Measurements from ENCODE around the gene EPN2. TPM values are rescaled to one million over a fixed set of nuclear protein-coding genes. Genes with fewer than 3 reads are reported as not detected.

The EPN2 gene
- total RNA-seq, 1 experiment from 2014 or later, result 20.8 TPM

DNA sequence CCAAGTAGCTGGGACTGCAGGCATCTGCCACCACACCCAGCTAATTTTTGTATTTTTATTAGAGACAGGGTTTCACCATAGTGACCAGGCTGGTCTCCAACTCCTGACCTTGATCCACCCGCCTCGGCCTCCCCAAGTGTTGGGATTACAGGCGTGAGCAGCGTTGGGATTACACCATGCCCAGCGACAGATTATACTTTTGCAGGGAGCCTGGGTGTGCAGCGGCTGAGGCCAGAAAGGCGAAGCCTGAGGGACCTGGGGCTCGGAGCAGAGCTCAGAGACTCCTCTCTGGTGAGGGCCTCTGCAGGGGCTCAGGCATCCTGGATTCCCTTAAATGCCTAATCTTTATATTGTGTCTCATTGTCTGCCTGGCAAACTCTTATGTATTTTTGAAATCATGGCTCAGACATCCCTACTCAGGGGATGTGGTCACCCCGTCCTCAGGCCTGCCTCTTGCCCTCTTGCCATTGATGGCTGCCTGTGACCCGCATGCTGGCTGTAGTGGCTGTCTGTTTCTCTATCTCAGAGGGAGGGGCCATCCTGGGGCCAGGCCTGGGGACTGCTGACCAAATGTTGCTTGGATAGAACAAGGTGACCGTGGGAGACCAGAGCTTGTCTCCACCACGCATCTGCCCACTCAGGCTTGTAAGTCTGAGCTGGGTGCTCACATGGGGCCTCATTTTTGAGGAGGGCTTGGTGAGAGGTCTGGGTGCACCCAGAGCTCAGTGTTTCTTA lies 82.8 kb downstream of the EPN2 start:
- in situ Hi-C loops (cut with HindIII; ENCODE audit: low sequenced_read_pairs), result no loop called here
- no peak for DNase-seq (ENCODE audit: low spot score)

- in situ Hi-C loops (cut with HindIII; ENCODE audit: low sequenced_read_pairs), result no loop called here
- DNase-seq (ENCODE audit: low spot score), result no peak
These were observed 83.7 kb downstream of the EPN2 start for GRCh38 chr17:19320876-19321275.

DNA sequence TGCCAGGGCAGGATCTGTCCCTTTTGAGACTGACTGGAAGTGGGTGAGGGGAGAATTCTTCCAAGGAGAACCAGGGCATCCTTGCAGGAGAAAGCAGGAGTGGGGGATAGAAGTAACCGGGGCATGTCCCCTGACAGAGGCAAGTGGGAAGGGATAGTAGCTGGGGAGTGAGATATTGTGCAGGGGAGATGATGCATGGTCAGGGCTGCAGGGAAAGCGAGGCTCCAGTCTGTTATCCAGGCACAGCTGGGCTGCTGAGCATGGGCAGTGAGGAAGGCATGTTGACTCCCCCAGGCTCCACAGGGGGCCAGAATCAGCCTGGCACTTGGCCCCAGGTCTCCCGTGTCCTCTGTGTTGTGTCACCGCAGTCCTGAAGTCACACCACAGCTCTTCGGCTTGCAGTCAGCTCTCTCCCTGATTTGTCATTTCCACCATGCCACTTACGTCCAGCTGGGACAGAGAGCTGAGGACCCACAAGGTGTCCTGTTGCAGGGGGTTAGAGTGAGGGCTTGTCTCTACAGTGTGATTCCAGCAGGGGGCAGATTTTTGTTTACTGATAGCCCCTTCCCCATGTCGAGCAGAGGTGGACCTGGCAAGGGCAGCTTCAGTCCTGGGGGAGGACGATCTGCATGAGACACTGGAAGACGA lies 84.4 kb downstream of the EPN2 start:
- no peak for DNase-seq (ENCODE audit: low spot score)
- in situ Hi-C loops (cut with HindIII; ENCODE audit: low sequenced_read_pairs), result no loop called here

DNA sequence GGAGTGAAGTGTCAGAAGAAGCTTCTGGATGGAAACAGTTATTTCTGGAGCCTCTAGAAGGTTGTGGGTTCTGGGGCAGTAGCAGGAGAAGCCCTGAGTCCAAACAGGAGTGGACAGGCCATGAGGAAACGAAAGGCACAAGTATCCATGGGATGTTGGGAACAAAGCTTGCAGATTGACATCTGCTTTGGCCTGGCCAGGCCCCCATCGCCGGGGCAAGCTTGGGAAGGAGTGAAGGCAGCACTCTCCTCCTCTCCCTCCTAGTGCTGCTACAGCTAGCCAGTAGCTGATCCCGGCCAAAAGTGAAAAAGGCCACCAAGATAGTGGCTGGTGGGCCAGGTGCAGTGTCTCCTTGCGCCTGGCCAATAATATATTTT lies 85.0 kb downstream of the EPN2 start:
- in situ Hi-C loops (cut with HindIII; ENCODE audit: low sequenced_read_pairs), result no loop called here
- no peak for DNase-seq (ENCODE audit: low spot score)

DNA sequence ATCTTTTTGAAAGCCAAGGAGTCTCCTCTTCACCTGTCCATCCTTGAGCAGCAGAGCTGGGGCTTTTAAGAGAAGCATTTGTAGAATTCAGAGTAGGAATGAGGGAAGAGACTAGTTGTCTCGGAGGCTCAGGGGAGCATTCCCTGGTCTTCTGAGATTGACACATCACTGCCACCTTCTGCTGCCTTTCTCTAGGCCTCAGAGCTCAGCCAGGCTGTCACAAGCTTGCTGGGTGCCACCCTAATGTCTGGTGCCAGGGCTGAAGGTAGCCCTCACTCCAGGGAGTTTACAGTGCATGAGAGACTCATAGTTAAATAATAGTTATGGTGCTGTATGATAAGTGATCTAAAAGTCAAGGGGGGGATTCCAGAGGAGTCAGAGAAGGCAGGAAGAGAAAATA lies 85.7 kb downstream of the EPN2 start:
- in situ Hi-C loops (cut with HindIII; ENCODE audit: low sequenced_read_pairs), result no loop called here
- no peak for DNase-seq (ENCODE audit: low spot score)

- in situ Hi-C loops (cut with HindIII; ENCODE audit: low sequenced_read_pairs), result no loop called here
- no peak for DNase-seq (ENCODE audit: low spot score)
These were observed 88.4 kb downstream of the EPN2 start for GRCh38 chr17:19325542-19325941.

DNA sequence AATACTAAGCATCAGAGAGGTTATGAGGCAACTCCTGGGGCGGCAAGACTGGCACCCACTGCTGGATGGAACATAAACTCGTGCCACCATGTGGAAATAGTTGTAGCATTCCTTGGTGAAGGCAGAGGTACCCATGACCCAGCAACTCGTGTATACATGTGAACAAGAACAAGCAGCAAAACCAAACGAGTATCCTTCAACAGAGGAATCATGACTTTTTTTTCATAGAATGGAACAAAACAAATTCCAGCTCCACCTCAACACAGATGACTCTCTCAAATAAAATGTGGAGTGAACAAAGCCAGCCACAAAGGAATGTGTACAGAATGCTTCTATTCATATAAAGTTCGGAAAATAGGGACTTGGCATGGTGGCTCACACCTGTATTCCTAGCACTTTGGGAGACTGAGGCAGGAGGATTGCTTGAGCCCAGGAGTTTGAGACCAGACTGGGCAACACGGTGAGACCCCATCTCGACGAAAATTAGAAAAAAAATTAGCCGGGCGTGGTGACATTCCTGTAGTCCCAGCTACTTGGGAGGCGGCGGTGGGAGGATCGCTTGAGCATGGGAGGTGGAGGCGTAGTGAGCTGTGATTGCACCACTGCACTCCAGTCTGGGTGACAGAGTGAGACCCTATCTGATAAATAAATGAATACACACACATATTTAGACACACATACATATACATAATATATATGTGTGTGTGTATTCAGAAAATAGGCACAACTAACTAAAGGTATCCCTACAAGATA lies 90.0 kb downstream of the EPN2 start:
- DNase-seq (ENCODE audit: low spot score), result no peak
- in situ Hi-C loops (cut with HindIII; ENCODE audit: low sequenced_read_pairs), result no loop called here

GRCh38 chr17:19328441-19329061 lies 91.4 kb downstream of the EPN2 start:
- DNase-seq (ENCODE audit: low spot score), result no peak

DNA sequence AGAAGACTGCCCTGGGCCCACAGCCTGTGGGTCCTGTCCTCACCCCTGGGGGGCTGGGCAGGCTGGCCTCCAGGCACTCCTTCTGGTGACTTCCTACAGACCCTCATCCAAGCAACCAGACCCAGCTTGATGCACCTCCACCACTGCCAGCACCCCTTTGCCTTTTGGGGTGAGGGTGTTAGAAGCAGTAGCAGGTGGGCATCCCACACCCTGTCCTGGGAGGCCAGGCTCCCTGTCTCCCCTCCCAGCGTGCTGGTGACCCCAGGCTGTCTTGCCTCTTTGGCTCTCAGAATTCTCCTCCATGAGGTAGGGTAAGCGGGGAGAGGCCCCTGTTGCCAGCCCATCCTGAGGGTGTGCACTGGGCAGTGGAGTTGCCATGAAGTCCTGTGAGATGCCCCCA lies 92.0 kb downstream of the EPN2 start:
- DNase-seq (ENCODE audit: low spot score), result no peak
- in situ Hi-C loops (cut with HindIII; ENCODE audit: low sequenced_read_pairs), result no loop called here

More at GRCh38 chr17:19328441-19329061, 91.4 kb downstream of the EPN2 start:
- in situ Hi-C loops (cut with HindIII; ENCODE audit: low sequenced_read_pairs), result no loop called here

DNA sequence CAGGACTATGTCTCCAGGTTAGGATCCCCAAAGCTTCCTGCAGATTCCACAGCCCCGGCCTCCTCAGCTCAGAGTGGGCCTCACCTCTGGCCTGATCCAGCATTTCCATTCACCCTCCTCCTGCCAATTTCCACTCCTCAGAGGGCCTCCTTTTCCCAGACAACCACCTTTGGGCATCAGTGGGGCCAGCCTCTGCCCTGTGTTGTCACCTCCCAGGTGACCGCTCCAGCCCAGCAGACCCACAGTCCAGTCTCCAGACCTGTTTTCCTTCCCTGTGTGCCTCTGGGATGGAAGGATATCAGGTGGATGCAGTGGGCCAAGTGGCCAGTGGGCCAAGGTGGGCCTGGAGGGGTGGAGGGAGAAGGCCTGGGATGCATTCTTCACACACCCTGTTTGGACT lies 92.7 kb downstream of the EPN2 start:
- no peak for DNase-seq (ENCODE audit: low spot score)
- in situ Hi-C loops (cut with HindIII; ENCODE audit: low sequenced_read_pairs), result no loop called here

DNA sequence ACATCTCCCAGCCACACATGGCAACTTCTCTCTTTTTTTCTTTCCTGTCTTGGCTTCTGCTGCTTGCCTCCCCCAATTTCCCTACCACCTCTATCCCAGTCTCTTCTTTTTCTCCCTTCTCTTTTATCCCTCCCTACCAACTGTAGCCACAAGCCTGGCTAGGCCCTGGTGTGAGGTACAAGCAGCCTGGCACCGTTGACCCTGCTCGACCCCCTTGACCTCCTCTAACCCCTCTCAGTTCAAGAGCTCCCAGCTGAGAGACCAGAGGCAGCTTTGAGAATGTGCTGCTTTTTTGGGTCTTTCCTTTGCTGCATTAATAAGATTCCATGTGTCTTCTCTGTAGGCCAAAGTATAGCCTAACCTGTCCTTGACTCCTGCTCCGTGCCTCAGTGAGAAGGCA lies 93.1 kb downstream of the EPN2 start:
- in situ Hi-C loops (cut with HindIII; ENCODE audit: low sequenced_read_pairs), result no loop called here
- DNase-seq (ENCODE audit: low spot score), result no peak

- in situ Hi-C loops (cut with HindIII; ENCODE audit: low sequenced_read_pairs), result no loop called here
- DNase-seq (ENCODE audit: low spot score), result no peak
These were observed 94.0 kb downstream of the EPN2 start for GRCh38 chr17:19331134-19331533.

- in situ Hi-C loops (cut with HindIII; ENCODE audit: low sequenced_read_pairs), result no loop called here
- DNase-seq (ENCODE audit: low spot score), result no peak
These were observed 94.5 kb downstream of the EPN2 start for GRCh38 chr17:19331543-19332245.

DNA sequence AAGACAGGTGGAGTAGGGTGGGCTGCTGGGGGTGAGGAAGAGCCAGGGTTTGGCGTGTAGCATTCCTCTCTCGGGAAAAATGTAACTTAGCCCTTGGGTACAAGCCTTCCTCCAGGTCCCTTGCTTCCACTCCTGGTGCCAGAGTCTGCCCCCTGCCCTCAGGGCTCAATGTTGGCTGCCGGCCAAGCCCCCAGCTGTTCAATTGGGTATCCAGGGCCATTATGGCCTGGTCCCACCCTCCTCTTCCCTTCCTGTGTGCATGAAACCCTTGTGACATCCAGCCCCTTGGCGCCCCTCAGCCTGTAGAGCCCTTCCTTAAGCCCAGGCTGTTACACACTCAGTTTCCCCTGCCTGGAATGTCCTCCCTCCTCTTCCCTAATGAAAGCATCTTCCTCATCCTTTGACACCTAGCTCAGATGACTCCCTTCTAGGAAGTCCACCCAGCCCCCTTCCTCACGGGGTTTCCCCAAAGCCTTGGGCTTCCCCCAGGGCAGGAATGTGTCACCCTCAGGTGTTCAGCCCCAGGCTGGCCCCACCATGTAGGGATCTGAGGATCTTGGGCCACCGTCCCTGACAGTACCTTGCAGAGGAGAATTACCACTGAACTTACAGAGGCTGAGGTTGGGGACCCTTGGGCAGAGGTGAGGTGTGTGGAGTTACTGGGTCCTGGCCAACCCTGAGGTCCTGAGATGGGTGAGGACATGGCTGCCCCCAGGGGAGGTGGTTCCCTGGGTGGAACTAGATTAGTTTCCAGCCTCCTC lies 95.4 kb downstream of the EPN2 start:
- in situ Hi-C loops (cut with HindIII; ENCODE audit: low sequenced_read_pairs), result no loop called here
- DNase-seq (ENCODE audit: low spot score), result no peak

DNA sequence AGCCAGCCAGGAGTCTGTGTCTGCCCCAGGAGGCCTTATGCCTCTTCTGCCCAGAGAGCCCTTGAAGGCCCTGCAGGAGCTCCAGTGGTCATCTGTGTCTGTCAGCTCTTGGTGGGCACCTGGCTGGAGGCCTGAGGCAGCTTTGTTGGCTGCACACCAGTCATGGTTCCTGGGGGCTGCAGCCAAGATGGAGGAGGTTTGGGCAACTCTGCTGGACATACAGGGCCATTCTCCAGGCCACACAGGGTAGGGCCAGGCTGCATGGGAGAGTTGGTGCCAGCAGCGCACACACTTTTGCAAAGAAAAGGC lies 95.9 kb downstream of the EPN2 start:
- DNase-seq (ENCODE audit: low spot score), result no peak
- in situ Hi-C loops (cut with HindIII; ENCODE audit: low sequenced_read_pairs), result no loop called here

DNA sequence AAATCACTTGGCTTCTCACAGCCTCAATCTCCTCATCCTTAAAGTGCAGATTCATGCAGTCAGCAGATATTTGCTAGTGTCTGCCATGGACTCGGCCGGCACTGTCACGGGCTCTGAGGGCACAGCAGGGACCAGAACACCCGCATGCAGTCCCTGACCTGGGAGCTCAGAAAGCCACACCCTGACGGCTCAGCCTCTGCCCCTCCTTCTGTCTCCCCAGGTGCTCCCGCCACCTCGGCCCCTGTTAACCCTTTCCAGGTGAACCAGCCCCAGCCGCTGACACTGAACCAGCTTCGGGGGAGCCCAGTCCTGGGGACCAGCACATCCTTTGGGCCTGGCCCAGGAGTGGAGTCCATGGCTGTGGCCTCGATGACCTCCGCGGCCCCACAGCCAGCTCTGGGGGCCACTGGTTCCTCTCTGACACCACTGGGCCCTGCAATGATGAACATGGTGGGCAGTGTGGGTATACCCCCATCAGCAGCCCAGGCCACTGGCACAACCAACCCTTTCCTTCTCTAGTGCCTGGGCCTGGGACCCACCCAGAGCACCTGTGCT lies 96.6 kb downstream of the EPN2 start:
- no peak for DNase-seq (ENCODE audit: low spot score)
- in situ Hi-C loops (cut with HindIII; ENCODE audit: low sequenced_read_pairs), result no loop called here

- no peak for DNase-seq (ENCODE audit: low spot score)
- in situ Hi-C loops (cut with HindIII; ENCODE audit: low sequenced_read_pairs), result no loop called here
These were observed 97.2 kb downstream of the EPN2 start for GRCh38 chr17:19334331-19334730.

DNA sequence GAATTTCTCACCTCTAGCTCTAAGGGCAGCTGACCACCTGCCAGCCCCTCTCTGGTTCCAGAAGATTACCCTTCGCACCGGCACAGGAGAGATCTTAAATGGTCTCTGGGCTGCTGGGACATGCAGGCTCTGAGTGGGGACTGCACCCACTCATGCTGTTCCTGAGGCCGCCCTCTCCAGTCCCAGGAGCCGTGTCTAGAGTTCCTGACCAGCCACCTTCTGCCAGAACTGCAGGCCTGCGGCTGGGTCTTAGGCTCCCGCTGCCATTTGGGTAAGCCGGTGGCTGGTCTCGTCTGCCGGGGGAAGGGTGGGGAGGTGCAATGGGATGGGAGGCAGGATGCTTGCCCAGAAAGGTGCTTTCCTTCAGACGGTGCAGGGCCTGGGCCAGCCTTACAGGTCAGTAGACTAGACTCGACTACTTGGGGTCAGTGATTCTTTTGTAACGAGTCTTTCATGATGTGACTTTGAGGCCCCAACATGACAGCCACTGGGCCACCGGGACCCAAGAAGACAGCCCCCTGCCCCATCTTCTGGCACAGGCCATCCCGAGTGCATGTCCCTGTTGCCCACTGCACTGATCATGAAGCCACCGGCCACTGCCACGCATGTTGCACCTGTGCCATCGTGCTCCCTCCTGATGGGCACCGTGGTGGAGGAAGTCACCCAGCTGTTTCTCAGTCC lies 98.9 kb downstream of the EPN2 start:
- in situ Hi-C loops (cut with HindIII; ENCODE audit: low sequenced_read_pairs), result no loop called here
- no peak for DNase-seq (ENCODE audit: low spot score)

Data from G401 (cell line).